Endodermal cell (in vitro differentiated cells): Measurements from ENCODE around the gene CDC42EP5. TPM values are rescaled to one million over a fixed set of nuclear protein-coding genes. Genes with fewer than 3 reads are reported as not detected.

ENCODE experiments used
- DNase-seq: peaks from one replicate; pipeline ENCODE4 v3.0.0-alpha.2; 2017
- H3K27ac ChIP-seq: 2 replicates; pipeline ENCODE4 v1.5.1; 2013; ENCODE audit warnings: mild to moderate bottlenecking, low read depth, low read length, moderate library complexity
- H3K27me3 ChIP-seq: 2 replicates; pipeline ENCODE4 v1.6.1; 2013; ENCODE audit warnings: mild to moderate bottlenecking, low read length, moderate library complexity; ENCODE audit not compliant: insufficient read depth, control insufficient read depth, poor library complexity, severe bottlenecking
- H3K36me3 ChIP-seq: 2 replicates; pipeline ENCODE4 v1.7.0; 2013; ENCODE audit warnings: mild to moderate bottlenecking, low read length, moderate library complexity; ENCODE audit not compliant: control insufficient read depth, insufficient read depth
- H3K4me1 ChIP-seq: one replicate; pipeline ENCODE4 v1.7.0; 2013; ENCODE audit warnings: low read length; ENCODE audit not compliant: control insufficient read depth, insufficient read depth
- H3K4me3 ChIP-seq: 2 replicates; pipeline ENCODE4 v1.5.1; 2013; ENCODE audit warnings: mild to moderate bottlenecking, low read length, moderate library complexity
- H3K9ac ChIP-seq: 2 replicates; pipeline ENCODE4 v1.6.1; 2013; ENCODE audit warnings: mild to moderate bottlenecking, low read length, moderate library complexity; ENCODE audit not compliant: poor library complexity, severe bottlenecking; ENCODE audit errors: extremely low read depth
- H3K9me3 ChIP-seq: 2 replicates; pipeline ENCODE4 v1.6.1; 2013; ENCODE audit warnings: mild to moderate bottlenecking, low read length, moderate library complexity; ENCODE audit not compliant: control insufficient read depth
- H3K27ac Mint-ChIP-seq: 2 replicates; pipeline ENCODE4 v1.8.0; 2020; ENCODE audit warnings: mixed read lengths
- H3K27me3 Mint-ChIP-seq: 2 replicates; pipeline ENCODE4 v1.8.0; 2021; ENCODE audit warnings: mild to moderate bottlenecking, mixed read lengths; ENCODE audit not compliant: insufficient read depth
- H3K36me3 Mint-ChIP-seq: 2 replicates; pipeline ENCODE4 v1.8.0; 2020; ENCODE audit warnings: low read depth, mixed read lengths
- H3K4me1 Mint-ChIP-seq: 2 replicates; pipeline ENCODE4 v1.8.0; 2020; ENCODE audit warnings: mixed read lengths
- H3K4me3 Mint-ChIP-seq: 2 replicates; pipeline ENCODE4 v1.8.0; 2020; ENCODE audit warnings: mild to moderate bottlenecking, moderate library complexity, mixed read lengths
- H3K9me3 Mint-ChIP-seq: 2 replicates; pipeline ENCODE4 v1.8.0; 2020; ENCODE audit warnings: mild to moderate bottlenecking, mixed read lengths
- CTCF ChIP-seq: fragments of 200-600 bp; sonication (generic); conservative IDR thresholded peaks from 2 replicates; pipeline ENCODE4 v1.5.0; 2021; ENCODE audit warnings: antibody characterized with exemption, mild to moderate bottlenecking
- WGBS, 2 experiments: methylation state at CpG; one replicate each; pipeline versions ENCODE4 v1.1.5 to v1.1.7; 2013; ENCODE audit warnings: missing lambda C conversion rate in 2 of 2, mixed read lengths in 1 of 2; ENCODE audit not compliant: insufficient coverage in 1 of 2, insufficient read length in 1 of 2; 5-methylcytosine and 5-hydroxymethylcytosine counted together
- total RNA-seq, 2 donors: library from RNA; stranded (reverse); fragmentation: NEBNext Ultra II Directional in 1 of 2; extraction: Animal tissue kit (Norgen Biotek cat#: 25700) in 1 of 2; gene quantifications; 2 replicates in 1 of 2; 3 replicates in 1 of 2; pipeline ENCODE4 v1.2.1, GENCODE V29; 2021

CDC42EP5 gene
- total RNA-seq, 2 donors from 2014 or later, result 0.49 TPM; not detected in 1

DNA sequence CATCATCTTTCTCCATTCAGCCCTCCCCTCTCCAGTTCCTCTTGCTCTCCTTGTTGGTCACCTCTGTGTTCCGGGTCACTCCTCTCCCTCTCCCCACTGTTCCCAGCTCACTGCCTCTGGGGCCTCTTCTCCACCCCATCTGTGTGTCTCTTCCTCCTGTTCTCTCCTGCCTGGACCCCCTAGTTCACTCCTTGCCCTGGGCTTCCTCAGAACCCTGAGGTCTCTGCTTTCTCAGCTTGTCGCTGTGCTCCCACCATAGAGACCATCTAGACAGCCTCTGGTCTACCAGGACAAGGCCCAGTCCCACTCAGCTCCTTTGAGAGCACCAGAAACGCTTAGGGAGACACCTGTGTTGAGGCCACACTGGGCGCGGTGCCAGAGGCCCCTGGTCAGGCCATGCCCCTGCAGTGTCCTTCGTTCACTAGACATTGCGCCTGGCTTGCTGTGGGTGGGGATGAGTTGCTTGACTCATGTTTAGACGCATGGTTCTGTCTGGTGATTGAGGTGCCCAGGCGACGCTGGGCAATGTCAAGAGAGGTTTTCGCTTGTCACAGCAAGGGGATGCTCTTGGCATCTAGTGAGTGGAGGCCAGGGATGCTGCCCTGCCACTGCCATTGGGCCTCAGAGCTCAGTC, 14.3 kb downstream of the CDC42EP5 start:
- Mint-ChIP-seq H3K27ac (no peak overlapping the region), H3K4me1 (no peaks in the 10 kb centered on the region), H3K27me3 (no peaks in the 10 kb centered on the region), H3K4me3 (no peak overlapping the region), H3K36me3 (peaks cover 65% of the 10 kb centered on the region), H3K9me3 (no peaks in the 10 kb centered on the region)
- H3K36me3 ChIP-seq, result peaks cover 71% of the 10 kb centered on the region
- H3K9ac ChIP-seq, result no peak overlapping the region
- no peak for TF ChIP-seq CTCF
- no peak overlapping the region for H3K4me3 ChIP-seq
- 95 to 96% methylated on average over 9 to 11 of the region's 11 CpGs for WGBS, 2 experiments
- no peaks in the 10 kb centered on the region for H3K27me3 ChIP-seq
- no peak for DNase-seq
- H3K9me3 ChIP-seq, result no peaks in the 10 kb centered on the region
- H3K27ac ChIP-seq, result no peak overlapping the region
- no peaks in the 10 kb centered on the region for H3K4me1 ChIP-seq

- Histone ChIP-seq H3K27me3 (no peaks in the 10 kb centered on the region), H3K4me1 (no peaks in the 10 kb centered on the region), H3K4me3 (no peak overlapping the region), H3K9me3 (no peaks in the 10 kb centered on the region), H3K36me3 (peaks cover 79% of the 10 kb centered on the region), H3K27ac (no peak overlapping the region), H3K9ac (no peak overlapping the region)
- WGBS, 2 experiments, result 93 to 97% methylated on average over 26 to 42 of the region's 42 CpGs
- no peak for DNase-seq
- Mint-ChIP-seq H3K9me3 (no peaks in the 10 kb centered on the region), H3K4me1 (no peaks in the 10 kb centered on the region), H3K4me3 (no peak overlapping the region), H3K36me3 (peaks cover 72% of the 10 kb centered on the region), H3K27me3 (no peaks in the 10 kb centered on the region), H3K27ac (no peak overlapping the region)
- no peak for TF ChIP-seq CTCF
Measured at GRCh38 chr19:54457773-54458647, 15.1 kb downstream of the CDC42EP5 start.

GRCh38 chr19:54456423-54457373, 16.4 kb downstream of the CDC42EP5 start:
- TF ChIP-seq CTCF, result no peak

More at GRCh38 chr19:54456423-54457373, 16.4 kb downstream of the CDC42EP5 start:
- Histone ChIP-seq H3K27me3 (no peaks in the 10 kb centered on the region), H3K4me3 (no peak overlapping the region), H3K27ac (no peak overlapping the region), H3K36me3 (peaks cover 83% of the 10 kb centered on the region), H3K4me1 (no peaks in the 10 kb centered on the region), H3K9ac (no peak overlapping the region), H3K9me3 (no peaks in the 10 kb centered on the region)
- H3K4me3 Mint-ChIP-seq, result no peak overlapping the region
- no peak overlapping the region for H3K27ac Mint-ChIP-seq
- peaks cover under 1% of the 10 kb centered on the region for H3K4me1 Mint-ChIP-seq
- WGBS, 2 experiments, result 96 to 97% methylated on average over 40 to 51 of the region's 51 CpGs
- no peaks in the 10 kb centered on the region for H3K27me3 Mint-ChIP-seq
- peaks cover 80% of the 10 kb centered on the region for H3K36me3 Mint-ChIP-seq
- no peak for DNase-seq
- H3K9me3 Mint-ChIP-seq, result no peaks in the 10 kb centered on the region
